DOHH2 (cell line): ENCODE results near the gene TNFRSF19.

ENCODE experiments used
- H3F3A ChIP-seq: fragments of 200-600 bp; sonication (generic), shearing (Covaris generic); 2 replicates; pipeline ENCODE4 v1.6.0; 2016; ENCODE audit warnings: antibody characterized with exemption, mild to moderate bottlenecking; ENCODE audit not compliant: control insufficient read depth, insufficient read depth
- H3K27ac ChIP-seq: fragments of 200-600 bp; sonication (generic); 2 replicates; pipeline ENCODE4 v1.5.1; 2014; ENCODE audit warnings: low read depth, mild to moderate bottlenecking, low read length, moderate library complexity
- H3K27me3 ChIP-seq: fragments of 200-600 bp; sonication (generic); 2 replicates; pipeline ENCODE4 v1.6.1; 2014; ENCODE audit warnings: mild to moderate bottlenecking, low read length, mixed read lengths; ENCODE audit not compliant: control insufficient read depth
- H3K36me3 ChIP-seq: fragments of 200-600 bp; sonication (generic); 2 replicates; pipeline ENCODE4 v1.6.1; 2014; ENCODE audit warnings: mild to moderate bottlenecking, low read length, moderate library complexity, mixed read lengths; ENCODE audit not compliant: control insufficient read depth
- H3K4me1 ChIP-seq: fragments of 200-600 bp; sonication (generic); 2 replicates; pipeline ENCODE4 v1.6.1; 2014; ENCODE audit warnings: mild to moderate bottlenecking, low read length, mixed read lengths; ENCODE audit not compliant: control insufficient read depth
- H3K4me2 ChIP-seq: fragments of 200-600 bp; sonication (generic); 2 replicates; pipeline ENCODE4 v1.6.0; 2014; ENCODE audit warnings: mild to moderate bottlenecking, low read length, moderate library complexity
- H3K4me3 ChIP-seq: fragments of 200-600 bp; sonication (generic); 2 replicates; pipeline ENCODE4 v1.5.1; 2014; ENCODE audit warnings: mild to moderate bottlenecking, low read length, mixed read lengths
- H3K79me2 ChIP-seq: fragments of 200-600 bp; sonication (generic); 2 replicates; pipeline ENCODE4 v1.6.1; 2014; ENCODE audit warnings: mild to moderate bottlenecking, low read length, mixed read lengths; ENCODE audit not compliant: control insufficient read depth
- H3K9me2 ChIP-seq: fragments of 200-600 bp; sonication (generic); replicated peaks from 2 replicates; pipeline ENCODE4 v1.6.1; 2014; ENCODE audit warnings: mild to moderate bottlenecking, low read length, mixed read lengths; ENCODE audit not compliant: control insufficient read depth
- H3K9me3 ChIP-seq: fragments of 200-600 bp; sonication (generic); 2 replicates; pipeline ENCODE4 v1.6.1; 2014; ENCODE audit warnings: antibody characterized with exemption, low read length, mixed read lengths; ENCODE audit not compliant: control insufficient read depth, insufficient read depth
- H4K20me1 ChIP-seq: fragments of 200-600 bp; sonication (generic); 2 replicates; pipeline ENCODE4 v1.6.0; 2014; ENCODE audit warnings: low read depth, mild to moderate bottlenecking, antibody characterized with exemption, low read length, moderate library complexity; ENCODE audit not compliant: control insufficient read depth, insufficient read depth
- EZH2phosphoT487 ChIP-seq: fragments of 200-600 bp; sonication (generic); IDR thresholded peaks from 2 replicates; pipeline ENCODE4 v1.6.1; 2017; ENCODE audit warnings: borderline replicate concordance, mild to moderate bottlenecking, antibody characterized with exemption, low read length, moderate library complexity, mixed read lengths
- TF ChIP-seq, protein P1 (sequence below): fragments of 200-600 bp; sonication (generic); IDR thresholded peaks from one replicate; pipeline ENCODE4 v1.5.1; 2014; ENCODE audit warnings: antibody characterized with exemption, mild to moderate bottlenecking, low read depth, low read length; ENCODE audit not compliant: poor library complexity, severe bottlenecking

Gene TNFRSF19

DNA sequence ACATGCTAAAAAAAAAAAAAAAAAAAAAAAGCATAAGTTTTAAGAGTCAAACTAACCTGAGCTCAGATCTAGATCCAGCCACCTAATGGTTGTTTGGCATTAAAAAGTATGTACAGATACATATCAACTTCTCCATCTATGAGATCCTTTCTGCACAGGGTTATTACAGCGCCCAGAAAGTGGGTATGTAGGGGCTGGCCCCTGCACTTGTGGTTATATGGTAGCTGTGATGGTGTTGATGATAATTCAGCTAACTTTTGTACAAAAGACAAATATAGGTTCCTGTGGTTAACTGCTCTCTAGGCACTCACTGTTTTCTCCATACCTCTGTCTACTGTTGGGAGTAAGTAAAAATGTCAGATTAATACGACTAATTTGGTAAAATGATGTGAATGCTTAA is 81.7 kb downstream of the TNFRSF19 start:
- H3K36me3 ChIP-seq: no peaks in the 10 kb centered on the region
- H3K27me3 ChIP-seq: peaks cover 4% of the 10 kb centered on the region; the same call in 1 of the 2 replicates
- H3K4me3 ChIP-seq: no peak overlapping the region
- H3K9me3 ChIP-seq: no peaks in the 10 kb centered on the region
- no peaks in the 10 kb centered on the region for H3F3A ChIP-seq
- no peaks in the 10 kb centered on the region for H3K4me1 ChIP-seq
- H3K27ac ChIP-seq: no peak overlapping the region
- no peaks in the 10 kb centered on the region for H4K20me1 ChIP-seq
- no peak overlapping the region for H3K4me2 ChIP-seq
- no peaks in the 10 kb centered on the region for H3K9me2 ChIP-seq
- TF ChIP-seq, protein P1, sequence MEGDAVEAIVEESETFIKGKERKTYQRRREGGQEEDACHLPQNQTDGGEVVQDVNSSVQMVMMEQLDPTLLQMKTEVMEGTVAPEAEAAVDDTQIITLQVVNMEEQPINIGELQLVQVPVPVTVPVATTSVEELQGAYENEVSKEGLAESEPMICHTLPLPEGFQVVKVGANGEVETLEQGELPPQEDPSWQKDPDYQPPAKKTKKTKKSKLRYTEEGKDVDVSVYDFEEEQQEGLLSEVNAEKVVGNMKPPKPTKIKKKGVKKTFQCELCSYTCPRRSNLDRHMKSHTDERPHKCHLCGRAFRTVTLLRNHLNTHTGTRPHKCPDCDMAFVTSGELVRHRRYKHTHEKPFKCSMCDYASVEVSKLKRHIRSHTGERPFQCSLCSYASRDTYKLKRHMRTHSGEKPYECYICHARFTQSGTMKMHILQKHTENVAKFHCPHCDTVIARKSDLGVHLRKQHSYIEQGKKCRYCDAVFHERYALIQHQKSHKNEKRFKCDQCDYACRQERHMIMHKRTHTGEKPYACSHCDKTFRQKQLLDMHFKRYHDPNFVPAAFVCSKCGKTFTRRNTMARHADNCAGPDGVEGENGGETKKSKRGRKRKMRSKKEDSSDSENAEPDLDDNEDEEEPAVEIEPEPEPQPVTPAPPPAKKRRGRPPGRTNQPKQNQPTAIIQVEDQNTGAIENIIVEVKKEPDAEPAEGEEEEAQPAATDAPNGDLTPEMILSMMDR: no peak
- no peak for TF ChIP-seq EZH2phosphoT487
- H3K79me2 ChIP-seq: no peaks in the 10 kb centered on the region

DNA sequence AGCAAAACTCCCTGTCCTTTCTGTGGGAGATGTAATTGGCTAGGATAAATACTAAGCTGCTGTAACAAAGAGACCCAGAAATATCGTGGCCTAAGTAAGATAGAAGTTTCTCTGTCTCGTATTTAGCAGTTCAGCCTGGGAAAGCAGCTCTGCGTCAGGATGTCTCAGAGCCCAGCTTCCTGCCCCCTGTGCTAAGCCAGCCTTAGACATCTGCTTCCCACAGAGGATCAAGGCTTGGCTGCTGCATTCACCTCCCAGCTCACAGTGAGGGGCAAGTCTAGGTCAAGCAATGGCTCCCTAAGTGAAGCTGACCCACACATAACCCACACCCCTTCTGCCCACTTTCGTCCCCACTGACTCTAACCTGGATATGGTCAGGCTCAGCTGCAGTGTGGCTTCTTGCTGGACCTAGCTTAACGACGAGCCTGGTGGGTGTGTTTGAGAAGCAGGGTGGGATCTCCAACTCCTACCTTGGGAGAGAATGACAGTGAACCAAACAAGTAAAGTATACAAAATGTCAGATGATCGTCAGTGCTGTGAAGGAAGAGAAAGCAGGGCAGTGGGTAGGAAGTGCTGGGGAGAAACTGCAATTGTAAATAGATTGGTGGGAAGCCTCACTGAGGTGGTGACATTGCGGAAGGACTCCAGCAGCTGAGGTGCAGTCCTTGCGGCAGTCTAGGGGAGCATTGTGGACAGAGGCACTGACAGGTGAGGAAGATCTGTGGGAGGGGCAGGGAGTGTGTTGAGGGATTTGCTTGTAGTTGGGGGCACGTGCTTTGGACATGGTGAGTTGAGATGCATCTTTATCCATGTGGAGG is 82.9 kb downstream of the TNFRSF19 start:
- Histone ChIP-seq H3K27ac (no peak overlapping the region), H3K4me1 (no peaks in the 10 kb centered on the region), H3F3A (no peaks in the 10 kb centered on the region), H3K4me3 (no peak overlapping the region), H3K9me3 (no peaks in the 10 kb centered on the region), H3K4me2 (no peak overlapping the region), H4K20me1 (no peaks in the 10 kb centered on the region), H3K9me2 (no peaks in the 10 kb centered on the region), H3K79me2 (no peaks in the 10 kb centered on the region), H3K27me3 (peaks cover 4% of the 10 kb centered on the region; the same call in 1 of the 2 replicates), H3K36me3 (no peaks in the 10 kb centered on the region)
- TF ChIP-seq, protein P1: no peak
- no peak for TF ChIP-seq EZH2phosphoT487

- Histone ChIP-seq H3K79me2 (no peaks in the 10 kb centered on the region), H3K9me2 (no peaks in the 10 kb centered on the region), H3K4me1 (no peaks in the 10 kb centered on the region), H3F3A (no peaks in the 10 kb centered on the region), H3K4me3 (no peak overlapping the region), H3K27ac (no peak overlapping the region), H3K4me2 (no peak overlapping the region), H3K27me3 (peaks cover 4% of the 10 kb centered on the region; the same call in 1 of the 2 replicates), H3K36me3 (no peaks in the 10 kb centered on the region), H4K20me1 (no peaks in the 10 kb centered on the region), H3K9me3 (no peaks in the 10 kb centered on the region)
- TF ChIP-seq, protein P1: no peak
- no peak for TF ChIP-seq EZH2phosphoT487
Measured at GRCh38 chr13:23654111-23655110, 84.2 kb downstream of the TNFRSF19 start.
